Calu3 (cell line): ENCODE measurements around the gene LTC4S. TPM values are rescaled to one million over a fixed set of nuclear protein-coding genes. Genes with fewer than 3 reads are reported as not detected.

Experiments
- BruUV-seq: library from RNA; stranded (reverse); fragments of 400-500 nt; replicated peaks from 2 replicates; lab custom pipeline; 2021; lab: Mats Ljungman, UMichigan
- CTCF ChIA-PET: fragments of 300-600 bp; sonication (Branson Sonifier 250); formaldehyde crosslinking; loops from one replicate; lab custom pipeline; 2022; ENCODE audit warnings: antibody characterized with exemption; lab: Charles Lee
- DNase-seq: peaks from one replicate; pipeline ENCODE4 v3.0.0; 2022
- H3K27ac Mint-ChIP-seq: one replicate; pipeline ENCODE4 v1.8.0; 2022; ENCODE audit warnings: mixed read lengths; ENCODE audit not compliant: unreplicated experiment
- H3K27me3 Mint-ChIP-seq: one replicate; pipeline ENCODE4 v1.8.0; 2022; ENCODE audit warnings: mixed read lengths; ENCODE audit not compliant: unreplicated experiment
- H3K36me3 Mint-ChIP-seq: one replicate; pipeline ENCODE4 v1.8.0; 2022; ENCODE audit warnings: mild to moderate bottlenecking, moderate library complexity, mixed read lengths; ENCODE audit not compliant: insufficient read depth, unreplicated experiment
- H3K4me1 Mint-ChIP-seq: one replicate; pipeline ENCODE4 v1.8.0; 2022; ENCODE audit warnings: mild to moderate bottlenecking, low read depth, mixed read lengths; ENCODE audit not compliant: unreplicated experiment
- H3K4me3 Mint-ChIP-seq: one replicate; pipeline ENCODE4 v1.8.0; 2022; ENCODE audit warnings: mild to moderate bottlenecking, low read depth, moderate library complexity, mixed read lengths; ENCODE audit not compliant: unreplicated experiment
- H3K9me3 Mint-ChIP-seq: one replicate; pipeline ENCODE4 v1.8.0; 2022; ENCODE audit warnings: low read depth, mixed read lengths; ENCODE audit not compliant: unreplicated experiment
- CTCF ChIP-seq: fragments of 200-600 bp; IDR thresholded peaks from one replicate; pipeline ENCODE4 v1.8.0; 2022; ENCODE audit warnings: antibody characterized with exemption; ENCODE audit not compliant: unreplicated experiment
- intact Hi-C: fragments of 100-400 bp; cut with micrococcal nuclease; formaldehyde crosslinking; loops from one replicate; pipeline ENCODE4 v1.10.0; 2022; ENCODE audit not compliant: unreplicated experiment
- total RNA-seq: library from RNA; stranded (reverse); gene quantifications from 2 replicates; pipeline ENCODE4 v1.2.3, GENCODE V29; 2022

Gene LTC4S
- total RNA-seq, 1 experiment from 2014 or later = 4.9 TPM

- no TSS peak for BruUV-seq
- H3K9me3 Mint-ChIP-seq = no peaks in the 10 kb centered on the region
- no peak for DNase-seq
- no peaks in the 10 kb centered on the region for H3K27me3 Mint-ChIP-seq
- H3K36me3 Mint-ChIP-seq = peaks cover 87% of the 10 kb centered on the region
- H3K27ac Mint-ChIP-seq = peak overlapping the region; percentile 96
- intact Hi-C loops = no loop called here
- TF ChIP-seq CTCF = no peak
- peak overlapping the region; percentile 97 for H3K4me3 Mint-ChIP-seq
- CTCF ChIA-PET = interaction anchor here (0.6 to 1.1 kb wide), 2 partner anchors 10 to 146 kb away, joined by 3 read pairs; no protein-coding TSS in a partner anchor
- H3K4me1 Mint-ChIP-seq = peaks cover 24% of the 10 kb centered on the region
Observed at GRCh38 chr5:179817470-179817840, 23.7 kb downstream of the LTC4S start.

- Mint-ChIP-seq H3K4me1 (peaks cover 24% of the 10 kb centered on the region), H3K4me3 (peak overlapping the region; percentile 97), H3K27me3 (no peaks in the 10 kb centered on the region), H3K36me3 (peaks cover 87% of the 10 kb centered on the region), H3K9me3 (no peaks in the 10 kb centered on the region), H3K27ac (peak overlapping the region; percentile 96)
- DNase-seq = no peak
- intact Hi-C loops = no loop called here
- TSS peak; percentile 44 for BruUV-seq
- no peak for TF ChIP-seq CTCF
- CTCF ChIA-PET = interaction anchor here (0.6 to 1.1 kb wide), 4 partner anchors 9 to 147 kb away, joined by 3 read pairs; no protein-coding TSS in a partner anchor
Observed at GRCh38 chr5:179817890-179818745, 24.3 kb downstream of the LTC4S start.

GRCh38 chr5:179818746-179819295 is 25.0 kb downstream of the LTC4S start:
- H3K36me3 Mint-ChIP-seq = peaks cover 89% of the 10 kb centered on the region
- peak overlapping the region; percentile 97 for H3K4me3 Mint-ChIP-seq
- H3K4me1 Mint-ChIP-seq = peaks cover 24% of the 10 kb centered on the region
- intact Hi-C loops = loop anchor here (1.0 kb wide), 1 partner anchor 11 kb away; no protein-coding TSS in a partner anchor
- H3K27me3 Mint-ChIP-seq = no peaks in the 10 kb centered on the region
- no peaks in the 10 kb centered on the region for H3K9me3 Mint-ChIP-seq
- CTCF ChIA-PET = interaction anchor here (0.8 to 1.1 kb wide), 2 partner anchors 9 to 11 kb away, joined by 3 read pairs; no protein-coding TSS in a partner anchor
- BruUV-seq = no TSS peak
- peak; percentile 99 for DNase-seq
- peak overlapping the region; percentile 96 for H3K27ac Mint-ChIP-seq
- TF ChIP-seq CTCF = no peak

GRCh38 chr5:179819296-179820126 is 25.7 kb downstream of the LTC4S start:
- intact Hi-C loops = loop anchor here (1.0 to 5.0 kb wide), 3 partner anchors 11 to 57 kb away; no protein-coding TSS in a partner anchor
- Mint-ChIP-seq H3K36me3 (peaks cover 94% of the 10 kb centered on the region), H3K27me3 (no peaks in the 10 kb centered on the region), H3K4me3 (peak overlapping the region; percentile 97), H3K4me1 (peaks cover 27% of the 10 kb centered on the region), H3K27ac (peak overlapping the region; percentile 96), H3K9me3 (no peaks in the 10 kb centered on the region)
- no peak for TF ChIP-seq CTCF
- DNase-seq = peak; percentile 90
- BruUV-seq = no TSS peak
- CTCF ChIA-PET = interaction anchor here (0.5 to 1.6 kb wide), 3 partner anchors 11 to 87 kb away, joined by 3 to 6 read pairs (median 3); partner anchors contain the start of gene MAML1
